PC-9 (cell line): ENCODE data around the gene RASAL2. TPM values are rescaled to one million over a fixed set of nuclear protein-coding genes. Genes with fewer than 3 reads are reported as not detected.

Experiments
- BruUV-seq: library from RNA; stranded (reverse); fragments of 400-500 nt; replicated peaks from 2 replicates; lab custom pipeline; 2021; lab: Mats Ljungman, UMichigan
- CTCF ChIA-PET: fragments of 300-600 bp; sonication (Branson Sonifier 250); formaldehyde crosslinking; loops from one replicate; lab custom pipeline; 2022; ENCODE audit warnings: antibody characterized with exemption; lab: Charles Lee
- POLR2A ChIA-PET: fragments of 300-600 bp; sonication (Branson Sonifier 250); formaldehyde crosslinking; loops from one replicate; lab custom pipeline; 2022; ENCODE audit warnings: antibody characterized with exemption; ENCODE audit not compliant: unreplicated experiment; lab: Charles Lee
- DNase-seq, 2 experiments: peaks; one replicate each; pipeline versions ENCODE4 v3.0.0 to v3.0.0-alpha.2; 2015 to 2022; ENCODE audit warnings: mixed read lengths in 1 of 2
- H2AFZ ChIP-seq: fragments of 200-600 bp; sonication (generic); 2 replicates; pipeline ENCODE4 v1.8.1; 2017; ENCODE audit warnings: antibody characterized with exemption
- H3F3A ChIP-seq: fragments of 200-600 bp; sonication (generic); 2 replicates; pipeline ENCODE4 v1.8.1; 2017; ENCODE audit warnings: antibody characterized with exemption, mild to moderate bottlenecking, low read depth; ENCODE audit not compliant: insufficient read depth
- H3K27ac ChIP-seq: fragments of 200-600 bp; sonication (generic); 2 replicates; pipeline ENCODE4 v1.6.1; 2016; ENCODE audit warnings: mixed run types
- H3K27me3 ChIP-seq: fragments of 200-600 bp; sonication (generic); 2 replicates; pipeline ENCODE4 v1.6.1; 2016; ENCODE audit warnings: low read depth, mixed run types; ENCODE audit not compliant: insufficient read depth
- H3K36me3 ChIP-seq: fragments of 200-600 bp; sonication (generic); 2 replicates; pipeline ENCODE4 v1.6.1; 2016; ENCODE audit warnings: low read depth, mixed run types
- H3K4me1 ChIP-seq: fragments of 200-600 bp; sonication (generic); replicated peaks from 2 replicates; pipeline ENCODE4 v1.6.1; 2016; ENCODE audit warnings: mixed run types; ENCODE audit not compliant: insufficient read depth
- H3K4me2 ChIP-seq: fragments of 200-600 bp; sonication (generic); 2 replicates; pipeline ENCODE4 v1.6.1; 2017; ENCODE audit warnings: mixed run types
- H3K4me3 ChIP-seq: fragments of 200-600 bp; sonication (generic); 2 replicates; pipeline ENCODE4 v1.6.1; 2016; ENCODE audit warnings: mixed run types
- H3K79me2 ChIP-seq: fragments of 200-600 bp; sonication (generic); 2 replicates; pipeline ENCODE4 v1.6.1; 2017; ENCODE audit warnings: low read depth, mixed run types
- H3K9me2 ChIP-seq: fragments of 200-600 bp; sonication (generic); 2 replicates; pipeline ENCODE4 v1.8.1; 2017; ENCODE audit warnings: mild to moderate bottlenecking; ENCODE audit not compliant: insufficient read depth
- H3K9me3 ChIP-seq: fragments of 200-600 bp; sonication (generic); 2 replicates; pipeline ENCODE4 v1.8.1; 2016; ENCODE audit warnings: low read depth; ENCODE audit not compliant: insufficient read depth
- H4K20me1 ChIP-seq: fragments of 200-600 bp; sonication (generic); 2 replicates; pipeline ENCODE4 v1.8.1; 2017; ENCODE audit not compliant: insufficient read depth
- EZH2 ChIP-seq: fragments of 200-600 bp; sonication (generic); IDR thresholded peaks from 2 replicates; pipeline ENCODE4 v1.8.0; 2017; ENCODE audit warnings: antibody characterized with exemption, low read depth
- intact Hi-C: fragments of 100-400 bp; cut with micrococcal nuclease; formaldehyde crosslinking; loops from one replicate; pipeline ENCODE4 v1.10.0; 2022; ENCODE audit not compliant: unreplicated experiment
- total RNA-seq: library from RNA; stranded (reverse); gene quantifications from 2 replicates; pipeline ENCODE4 v1.2.3, GENCODE V29; 2021
- TF ChIP-seq, protein P1 (sequence below): fragments of 200-600 bp; sonication (generic); conservative IDR thresholded peaks from 2 replicates; pipeline ENCODE4 v1.6.1; 2017; ENCODE audit warnings: mixed run types, antibody characterized with exemption, mild to moderate bottlenecking, moderate library complexity

RASAL2 gene
- total RNA-seq, 1 experiment from 2014 or later, result 54.1 TPM

- no peaks in the 10 kb centered on the region for H3K36me3 ChIP-seq
- H3K9me3 ChIP-seq, result no peaks in the 10 kb centered on the region
- H3K4me2 ChIP-seq, result no peak within 1 kb of the TSS
- no peaks in the 10 kb centered on the region for H3F3A ChIP-seq
- BruUV-seq, result no TSS peak
- H3K27me3 ChIP-seq, result no peaks in the 10 kb centered on the region
- DNase-seq, result no peak
- ChIA-PET CTCF (no interaction called here), POLR2A (no interaction called here)
- no peak within 1 kb of the TSS for H3K27ac ChIP-seq
- intact Hi-C loops, result no loop called here
- H2AFZ ChIP-seq, result no peak within 1 kb of the TSS
- no peaks in the 10 kb centered on the region for H3K4me1 ChIP-seq
- no peaks in the 10 kb centered on the region; the same call in 1 of the 2 replicates for H3K9me2 ChIP-seq
- no peaks in the 10 kb centered on the region for H4K20me1 ChIP-seq
- no peak for TF ChIP-seq EZH2
- TF ChIP-seq, protein P1, sequence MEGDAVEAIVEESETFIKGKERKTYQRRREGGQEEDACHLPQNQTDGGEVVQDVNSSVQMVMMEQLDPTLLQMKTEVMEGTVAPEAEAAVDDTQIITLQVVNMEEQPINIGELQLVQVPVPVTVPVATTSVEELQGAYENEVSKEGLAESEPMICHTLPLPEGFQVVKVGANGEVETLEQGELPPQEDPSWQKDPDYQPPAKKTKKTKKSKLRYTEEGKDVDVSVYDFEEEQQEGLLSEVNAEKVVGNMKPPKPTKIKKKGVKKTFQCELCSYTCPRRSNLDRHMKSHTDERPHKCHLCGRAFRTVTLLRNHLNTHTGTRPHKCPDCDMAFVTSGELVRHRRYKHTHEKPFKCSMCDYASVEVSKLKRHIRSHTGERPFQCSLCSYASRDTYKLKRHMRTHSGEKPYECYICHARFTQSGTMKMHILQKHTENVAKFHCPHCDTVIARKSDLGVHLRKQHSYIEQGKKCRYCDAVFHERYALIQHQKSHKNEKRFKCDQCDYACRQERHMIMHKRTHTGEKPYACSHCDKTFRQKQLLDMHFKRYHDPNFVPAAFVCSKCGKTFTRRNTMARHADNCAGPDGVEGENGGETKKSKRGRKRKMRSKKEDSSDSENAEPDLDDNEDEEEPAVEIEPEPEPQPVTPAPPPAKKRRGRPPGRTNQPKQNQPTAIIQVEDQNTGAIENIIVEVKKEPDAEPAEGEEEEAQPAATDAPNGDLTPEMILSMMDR, result no peak
- no peaks in the 10 kb centered on the region for H3K79me2 ChIP-seq
- H3K4me3 ChIP-seq, result no peak within 1 kb of the TSS
Measured at GRCh38 chr1:178512566-178513277, 418.8 kb downstream of the RASAL2 start, which contains the start of gene TEX35. TSS of gene TEX35 (plus strand) at chr1:178513109. CDS start at chr1:178513189, 80 bp downstream.

DNA sequence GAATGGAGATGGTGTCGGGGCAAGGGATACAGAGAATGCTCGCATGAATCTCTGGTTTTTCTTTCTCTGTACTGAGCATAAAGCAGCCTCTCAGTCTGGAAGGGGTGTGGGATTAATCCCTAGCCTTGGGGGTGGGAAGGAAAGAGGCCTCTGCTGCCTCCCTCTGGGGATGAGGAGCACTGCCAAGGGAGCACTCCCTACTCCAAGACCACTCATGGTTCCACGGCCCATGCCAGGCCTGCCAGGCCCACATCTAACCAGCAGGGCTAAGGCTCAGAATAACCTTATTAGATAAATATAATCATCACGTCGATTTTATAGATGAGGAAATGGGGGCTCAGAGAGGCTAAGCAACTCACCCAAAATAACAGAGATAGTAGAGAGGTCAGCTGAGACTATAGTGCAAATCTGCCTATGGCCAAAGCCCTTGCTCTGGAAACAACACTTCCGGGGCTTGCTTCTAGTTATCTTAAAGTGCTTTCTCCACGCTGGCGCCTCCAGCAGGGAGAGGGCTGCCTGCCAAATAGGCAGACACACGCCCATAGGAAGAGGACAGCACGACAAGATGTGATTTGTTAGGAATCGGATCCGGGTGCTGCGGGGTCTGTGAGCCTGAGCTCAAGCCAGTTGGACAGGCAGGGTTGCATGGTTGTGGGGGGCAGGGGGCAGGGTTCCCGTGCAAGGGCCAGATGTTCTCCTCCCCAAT is 419.5 kb downstream of the RASAL2 start:
- H3K9me3 ChIP-seq, result no peaks in the 10 kb centered on the region
- no peaks in the 10 kb centered on the region for H3K9me2 ChIP-seq
- no peak overlapping the region for H3K27ac ChIP-seq
- no peak overlapping the region for H3K4me3 ChIP-seq
- DNase-seq, result no peak
- H4K20me1 ChIP-seq, result no peaks in the 10 kb centered on the region
- CTCF ChIA-PET, result no interaction called here
- H2AFZ ChIP-seq, result no peak overlapping the region
- H3F3A ChIP-seq, result no peaks in the 10 kb centered on the region
- intact Hi-C loops, result no loop called here
- H3K36me3 ChIP-seq, result no peaks in the 10 kb centered on the region
- TF ChIP-seq, protein P1, result no peak
- TF ChIP-seq EZH2, result no peak
- H3K27me3 ChIP-seq, result no peaks in the 10 kb centered on the region
- H3K79me2 ChIP-seq, result no peaks in the 10 kb centered on the region
- H3K4me1 ChIP-seq, result no peaks in the 10 kb centered on the region
- no peak overlapping the region for H3K4me2 ChIP-seq
- no TSS peak for BruUV-seq
- POLR2A ChIA-PET, result no interaction called here

DNA sequence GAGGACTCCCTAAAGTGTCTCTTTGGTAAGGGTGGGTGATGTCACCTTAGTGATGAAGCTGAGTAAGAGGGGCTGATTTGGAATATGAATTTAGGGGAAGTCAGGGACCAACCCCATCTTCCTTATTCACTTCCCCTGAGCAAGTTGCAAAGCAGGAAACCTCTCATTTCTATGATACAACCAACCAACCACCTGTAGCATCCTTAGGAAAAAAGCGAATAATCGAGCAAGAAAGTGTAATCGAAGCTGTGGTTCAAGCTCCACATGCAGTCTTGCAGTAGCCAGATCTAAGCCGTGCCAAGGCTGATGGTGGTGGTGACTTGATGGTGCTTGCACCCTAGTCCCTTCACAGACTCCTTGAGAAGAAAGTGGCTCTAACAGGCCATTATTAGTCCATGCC is 422.2 kb downstream of the RASAL2 start:
- no peak for TF ChIP-seq EZH2
- TF ChIP-seq, protein P1, result no peak
- Histone ChIP-seq H3K9me2 (no peaks in the 10 kb centered on the region; the same call in 1 of the 2 replicates), H3K4me3 (no peak overlapping the region), H3K79me2 (no peaks in the 10 kb centered on the region), H3K4me2 (no peak overlapping the region), H3K27ac (no peak overlapping the region), H3F3A (no peaks in the 10 kb centered on the region), H4K20me1 (no peaks in the 10 kb centered on the region), H3K36me3 (no peaks in the 10 kb centered on the region), H2AFZ (no peak overlapping the region), H3K9me3 (no peaks in the 10 kb centered on the region), H3K4me1 (no peaks in the 10 kb centered on the region), H3K27me3 (no peaks in the 10 kb centered on the region)
- ChIA-PET POLR2A (interaction anchor here (0.6 kb wide), 1 partner anchor 436 kb away, joined by 4 read pairs; no protein-coding TSS in a partner anchor), CTCF (no interaction called here)
- no TSS peak for BruUV-seq
- intact Hi-C loops, result no loop called here
- DNase-seq, result no peak
